Fibroblast of lung (primary cell): ENCODE data around the gene TRAFD1.

ENCODE experiments used
- CTCF ChIP-seq, 2 donors: IDR thresholded peaks in 1 of 2; conservative IDR thresholded peaks in 1 of 2; 1 replicate in 1 of 2; 2 replicates in 1 of 2; pipeline ENCODE4 v1.5.1; 2011 to 2012; ENCODE audit warnings: low read length in 2 of 2, control low read depth in 1 of 2, inconsistent platforms in 1 of 2, low read depth in 1 of 2, mild to moderate bottlenecking in 1 of 2
- EZH2 ChIP-seq: IDR thresholded peaks from 2 replicates; pipeline ENCODE4 v1.5.1; 2012; ENCODE audit warnings: low read length, control low read depth, mild to moderate bottlenecking; ENCODE audit errors: missing control alignments

- no peak for TF ChIP-seq CTCF (conservative IDR thresholded peaks at IDR 0.05 in 1 of 2, IDR thresholded peaks at IDR 0.05 in 1 of 2; ENCODE audit: low read depth in 1 of 2, low read length in 2 of 2)
- no peak for TF ChIP-seq EZH2
Observed at GRCh38 chr12:112125250-112125999, at the start of gene TRAFD1.
